C4-2B (cell line): Measurements from ENCODE around the gene SLC11A2.

Experiments used
- CTCF ChIP-seq: fragments of 450-650 bp; conservative IDR thresholded peaks from 2 replicates; pipeline ENCODE4 v1.5.1; 2017; ENCODE audit warnings: mild to moderate bottlenecking
- ZFX ChIP-seq: fragments of 450-650 bp; IDR thresholded peaks from 2 replicates; pipeline ENCODE4 v1.6.1; 2017

DNA sequence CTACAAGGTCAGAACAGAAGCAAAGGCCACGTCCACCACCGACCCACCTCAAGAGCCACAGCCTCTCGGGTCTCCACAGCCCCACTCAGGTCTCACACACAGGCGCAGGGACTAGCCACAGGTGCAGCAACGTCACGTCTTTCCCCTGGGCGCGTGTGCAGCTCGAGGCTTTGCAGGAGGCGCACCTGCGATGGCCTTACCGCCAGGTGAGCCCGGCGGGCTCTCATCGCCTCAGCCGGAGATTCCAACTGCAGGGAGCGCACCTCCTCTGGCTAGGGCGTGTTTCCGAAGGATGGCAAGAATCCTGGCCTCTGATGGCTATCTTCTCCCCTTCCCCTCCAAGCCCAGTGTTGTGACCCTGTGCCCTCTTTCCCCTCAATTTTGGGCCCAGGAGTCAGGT, 73.7 kb downstream of the SLC11A2 start, which contains the start of gene HIGD1C:
- no peak for TF ChIP-seq CTCF
- TF ChIP-seq ZFX: no peak
